Kidney tubule cell (primary cell): ENCODE results near the gene NEU2.

Experiments used
- DNase-seq: peaks from one replicate; pipeline ENCODE4 v3.0.0-alpha.2; 2018; ENCODE audit warnings: low spot score

The NEU2 gene

DNA sequence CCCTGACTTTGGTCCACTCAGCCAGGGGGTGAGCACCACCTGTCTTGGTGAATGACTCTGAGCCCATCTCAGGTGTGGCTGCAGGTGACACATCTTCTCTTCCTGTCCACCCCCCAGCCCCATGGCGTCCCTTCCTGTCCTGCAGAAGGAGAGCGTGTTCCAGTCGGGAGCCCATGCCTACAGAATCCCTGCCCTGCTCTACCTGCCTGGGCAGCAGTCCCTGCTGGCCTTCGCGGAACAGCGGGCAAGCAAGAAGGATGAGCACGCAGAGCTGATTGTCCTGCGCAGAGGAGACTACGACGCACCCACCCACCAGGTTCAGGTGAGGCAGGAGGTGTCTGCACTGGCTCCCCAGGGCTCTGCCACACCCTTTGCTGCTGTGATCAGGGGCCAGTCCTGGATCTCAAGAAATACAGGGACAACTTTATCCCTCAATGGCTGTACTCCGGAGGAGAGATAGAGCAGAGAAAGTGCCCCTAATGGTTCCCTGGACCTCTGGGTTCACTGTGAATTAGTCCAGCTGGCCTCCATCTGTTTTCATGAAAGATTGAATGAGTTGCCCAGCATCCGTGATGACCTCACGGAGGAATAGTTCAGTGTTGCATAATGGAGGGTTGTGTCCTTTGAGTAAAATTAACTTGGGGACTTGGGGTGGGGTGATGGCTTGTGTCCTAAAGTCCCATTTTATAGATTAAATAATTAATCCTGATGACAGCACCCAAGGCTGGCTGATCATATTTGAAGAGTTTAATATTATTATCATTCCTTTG is at the start of gene NEU2:
Gene NEU2, plus strand, starts transcription at position 122 of the 770 bp plus-strand sequence. Its CDS starts 0 bp downstream, at position 122.
- no peak for DNase-seq

DNA sequence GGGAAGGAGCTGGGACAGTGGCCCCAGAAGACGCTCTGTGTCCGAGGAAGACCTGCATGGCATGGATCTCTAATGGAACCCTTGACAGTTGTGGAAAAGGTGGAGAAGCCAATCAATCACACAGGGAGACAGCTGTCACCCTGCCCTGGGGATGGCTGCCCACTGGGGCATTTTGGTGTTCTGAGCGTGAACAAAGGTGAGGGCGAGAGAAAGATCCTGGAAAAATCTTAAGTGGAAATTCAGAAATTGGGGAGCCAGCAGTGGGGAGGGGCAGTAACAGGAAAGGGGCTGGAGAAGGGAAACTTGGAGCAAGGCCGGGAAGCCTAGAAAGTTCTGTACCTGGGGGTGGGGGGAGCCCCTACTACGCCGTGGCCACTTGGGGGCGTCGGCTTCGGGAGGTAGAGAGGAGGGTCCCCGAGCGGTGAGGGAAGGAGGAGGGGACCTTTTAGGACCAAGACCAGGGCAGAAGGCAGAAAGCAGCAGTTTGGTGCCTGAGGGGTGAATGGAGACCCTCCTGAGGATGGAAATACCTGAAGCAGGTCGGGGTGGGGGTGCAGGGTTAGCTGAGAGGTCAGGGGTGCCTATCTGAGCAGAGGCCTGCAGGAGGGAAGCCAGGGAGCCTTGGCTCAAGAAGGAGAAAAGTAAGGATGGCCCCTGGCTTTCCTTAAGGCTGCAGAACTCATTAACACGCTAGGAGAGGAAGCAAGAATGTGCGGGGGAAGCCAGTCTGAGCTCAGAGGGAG is 49.4 kb upstream of the NEU2 start:
- DNase-seq = no peak

DNA sequence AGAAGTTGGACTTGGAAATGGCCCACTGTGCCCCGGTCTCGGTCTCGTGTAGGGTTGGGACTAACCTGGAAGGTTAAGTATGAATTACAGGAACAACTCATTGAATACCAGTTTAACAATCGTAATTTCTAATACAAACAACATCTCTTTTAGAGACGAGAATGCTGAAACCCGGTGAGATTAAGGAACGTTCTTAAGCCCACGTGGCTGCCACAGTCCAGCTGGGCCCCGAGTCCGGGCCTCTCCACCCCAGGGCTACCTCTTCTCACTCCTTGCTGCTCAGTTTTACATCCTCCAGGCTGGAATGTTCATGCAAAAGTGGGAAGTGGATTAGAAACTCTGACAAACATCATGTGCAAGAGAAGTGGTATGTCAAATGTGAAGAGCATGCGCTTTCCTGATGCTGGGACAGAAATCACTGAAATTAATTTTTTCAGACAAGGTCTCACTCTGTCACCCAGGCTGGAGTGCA is 48.8 kb upstream of the NEU2 start:
- DNase-seq = no peak

DNA sequence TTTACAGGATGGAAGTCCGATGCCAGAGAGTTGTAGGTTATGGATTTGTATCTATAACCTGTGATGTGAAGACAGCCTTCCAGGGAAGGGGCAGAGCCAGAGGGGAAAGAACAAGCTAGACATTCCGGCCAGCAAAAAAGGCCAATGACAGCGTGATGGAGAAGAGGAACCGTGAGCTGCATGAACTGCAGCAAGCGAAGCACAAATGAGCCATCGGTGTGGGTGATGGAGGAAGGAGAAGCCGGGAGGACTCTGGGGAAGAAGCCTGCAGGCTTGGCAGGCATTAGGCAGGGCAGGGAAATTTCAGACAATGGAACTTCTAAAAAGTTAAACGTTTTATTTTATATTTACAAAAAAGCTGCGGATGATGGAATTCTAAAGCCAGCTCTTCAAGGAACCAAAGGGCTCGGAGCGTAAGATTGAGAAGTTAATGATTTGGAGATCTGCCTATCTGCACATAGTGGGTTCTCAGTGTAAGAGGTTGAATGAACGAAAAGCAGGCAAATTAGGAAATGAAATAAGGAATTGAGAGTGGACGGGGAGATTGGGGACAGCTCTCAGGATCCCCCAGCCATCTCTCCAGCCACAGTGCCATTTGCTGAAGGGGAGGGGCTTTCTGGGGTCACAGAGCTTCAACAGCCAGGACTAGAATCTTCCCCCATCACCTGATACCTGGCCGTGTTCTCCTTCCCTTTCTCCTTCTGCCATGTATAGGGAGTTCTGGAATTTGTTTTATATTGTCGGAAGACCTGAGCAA is 47.8 kb upstream of the NEU2 start:
- DNase-seq = no peak

DNA sequence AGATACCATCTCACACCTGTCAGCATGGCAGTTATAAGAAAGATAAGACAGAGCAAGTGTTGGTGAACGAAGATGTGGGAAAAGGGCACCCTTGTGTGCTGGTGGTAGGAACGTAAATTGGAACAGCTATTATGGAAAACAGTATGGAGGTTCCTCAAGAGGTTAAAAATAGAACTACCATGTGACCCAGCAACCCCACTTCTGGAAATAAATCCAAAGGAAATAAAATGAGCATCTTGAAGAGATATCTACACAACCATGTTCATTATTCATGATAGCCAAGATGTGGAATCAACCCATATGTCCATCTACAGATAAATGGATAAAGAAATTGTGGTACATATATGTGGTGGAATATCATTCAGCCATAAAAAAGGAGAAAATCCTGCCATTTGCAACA is 46.3 kb upstream of the NEU2 start:
- DNase-seq = no peak

DNA sequence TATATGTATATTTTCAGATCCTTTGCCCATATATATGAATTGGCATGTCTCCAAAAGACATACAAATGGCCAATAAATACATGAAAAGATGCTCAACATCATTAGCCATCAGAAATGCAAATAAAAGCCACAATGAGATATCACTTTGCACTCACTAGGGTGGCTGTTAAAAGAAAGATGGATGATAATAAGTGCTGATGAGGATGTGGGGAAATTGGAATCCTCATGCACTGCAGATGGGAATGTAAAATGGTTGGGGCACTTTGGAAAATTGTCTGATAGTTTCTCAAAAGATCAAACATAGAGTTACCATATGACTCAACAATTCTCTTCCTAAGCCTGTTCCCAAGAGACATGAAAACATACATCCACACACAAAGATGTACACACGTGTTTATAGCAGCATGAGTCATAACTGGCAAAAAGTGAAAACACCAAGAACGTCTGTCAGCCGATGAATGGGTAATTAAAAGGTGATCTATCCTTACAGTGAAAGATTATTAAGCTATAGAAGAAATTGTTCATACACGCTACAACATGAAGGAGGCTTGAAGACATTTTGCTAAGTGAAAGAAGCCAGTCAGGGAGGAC is 39.1 kb upstream of the NEU2 start:
- DNase-seq = no peak

DNA sequence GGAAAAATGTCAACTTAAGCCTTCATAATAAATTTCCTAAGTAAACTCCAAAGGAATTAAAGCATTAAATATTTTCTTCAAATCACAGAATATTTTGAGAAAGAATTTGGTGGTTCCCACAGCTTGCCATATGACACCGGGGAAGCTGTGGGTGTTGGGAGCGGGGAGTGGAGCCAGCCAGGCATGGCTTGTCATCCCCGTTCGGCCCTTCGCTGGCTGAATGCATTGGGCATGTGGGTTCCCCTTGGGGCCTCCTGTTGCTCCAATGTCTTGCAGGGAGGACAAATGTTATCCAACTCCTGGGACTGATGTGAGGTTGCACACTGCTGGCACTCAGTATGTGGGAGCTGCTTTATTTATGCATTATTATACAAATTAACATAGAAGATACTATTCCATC is 38.0 kb upstream of the NEU2 start:
- DNase-seq = no peak

DNA sequence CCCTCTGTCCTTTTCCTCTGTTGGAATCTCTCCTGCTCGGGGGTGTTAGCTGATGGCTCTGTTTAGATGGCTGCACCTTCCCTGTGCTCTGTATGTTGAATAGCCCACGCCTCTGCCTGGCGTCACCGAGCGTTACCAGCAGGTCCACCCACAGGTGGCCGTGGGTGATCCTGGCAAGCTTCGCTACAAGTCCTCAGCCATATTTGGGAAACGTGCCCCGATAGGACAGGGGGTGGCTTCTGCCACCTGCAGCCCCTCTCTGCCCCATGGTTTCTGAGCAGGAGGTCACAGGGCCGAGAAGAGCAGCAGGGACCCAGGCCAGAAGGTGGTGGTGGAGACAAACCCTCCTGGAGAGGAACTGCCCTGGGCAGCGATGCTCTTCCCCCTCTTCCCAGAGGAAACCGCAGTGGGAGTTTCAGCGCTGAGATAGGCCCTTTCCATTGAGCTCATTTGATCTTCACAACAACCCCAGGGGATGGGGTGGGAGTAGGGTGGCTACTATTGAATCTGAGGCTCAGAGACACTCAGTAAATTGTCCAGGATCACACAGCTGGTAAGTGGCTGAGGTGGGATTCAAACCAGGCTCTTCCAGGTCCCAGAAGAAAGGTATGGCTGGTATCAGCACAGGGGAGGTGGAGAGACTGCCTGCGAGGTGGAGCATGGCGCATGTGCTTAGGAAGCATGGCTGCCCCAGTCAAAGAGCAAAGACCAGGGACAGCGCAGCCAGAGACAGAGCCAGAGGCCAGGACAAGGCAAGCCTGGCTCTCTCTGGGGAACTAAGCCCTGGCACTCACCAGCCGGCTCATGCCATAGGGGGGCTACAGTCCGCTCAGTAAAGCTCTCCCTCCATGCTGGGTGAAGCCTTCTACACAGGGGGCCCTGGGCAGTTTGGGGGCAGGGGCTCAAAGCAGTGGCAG is 34.5 kb upstream of the NEU2 start:
- no peak for DNase-seq

DNA sequence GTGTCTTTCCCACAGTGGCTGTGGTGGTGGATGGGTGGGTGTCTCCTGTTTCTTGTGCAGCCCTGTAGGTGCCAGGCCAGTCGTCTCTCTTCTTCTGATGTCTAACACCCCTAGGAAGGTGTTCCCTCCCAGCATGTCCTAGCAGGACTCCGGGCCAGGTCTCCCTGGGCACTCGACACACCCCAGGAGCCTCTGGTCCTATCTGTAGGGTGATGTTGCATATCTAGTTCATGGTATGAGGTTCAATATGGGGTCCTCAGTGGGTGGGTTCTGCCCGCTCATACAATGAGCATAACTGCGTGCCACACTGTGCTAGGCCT is 33.8 kb upstream of the NEU2 start:
- DNase-seq = no peak

DNA sequence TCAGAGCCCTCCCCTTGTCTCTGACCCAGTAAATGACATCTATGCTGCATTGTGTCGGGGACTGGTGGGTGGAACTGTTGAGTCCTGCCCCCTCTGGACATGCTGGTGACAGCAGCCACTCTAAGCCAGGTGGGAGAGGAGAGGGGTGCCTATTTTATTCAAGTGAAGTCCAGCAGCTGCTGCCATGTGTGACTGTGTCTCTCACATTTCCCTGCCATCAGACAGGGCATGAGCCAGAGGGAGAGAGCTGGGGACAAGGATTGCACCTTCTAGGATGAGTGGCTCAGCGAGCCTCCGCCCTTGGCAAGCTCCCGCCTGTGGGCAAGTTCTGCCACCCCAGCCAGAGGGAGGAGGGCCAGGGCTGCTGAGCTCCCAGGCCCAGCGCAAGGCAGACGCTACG is 33.1 kb upstream of the NEU2 start:
- DNase-seq = no peak

DNA sequence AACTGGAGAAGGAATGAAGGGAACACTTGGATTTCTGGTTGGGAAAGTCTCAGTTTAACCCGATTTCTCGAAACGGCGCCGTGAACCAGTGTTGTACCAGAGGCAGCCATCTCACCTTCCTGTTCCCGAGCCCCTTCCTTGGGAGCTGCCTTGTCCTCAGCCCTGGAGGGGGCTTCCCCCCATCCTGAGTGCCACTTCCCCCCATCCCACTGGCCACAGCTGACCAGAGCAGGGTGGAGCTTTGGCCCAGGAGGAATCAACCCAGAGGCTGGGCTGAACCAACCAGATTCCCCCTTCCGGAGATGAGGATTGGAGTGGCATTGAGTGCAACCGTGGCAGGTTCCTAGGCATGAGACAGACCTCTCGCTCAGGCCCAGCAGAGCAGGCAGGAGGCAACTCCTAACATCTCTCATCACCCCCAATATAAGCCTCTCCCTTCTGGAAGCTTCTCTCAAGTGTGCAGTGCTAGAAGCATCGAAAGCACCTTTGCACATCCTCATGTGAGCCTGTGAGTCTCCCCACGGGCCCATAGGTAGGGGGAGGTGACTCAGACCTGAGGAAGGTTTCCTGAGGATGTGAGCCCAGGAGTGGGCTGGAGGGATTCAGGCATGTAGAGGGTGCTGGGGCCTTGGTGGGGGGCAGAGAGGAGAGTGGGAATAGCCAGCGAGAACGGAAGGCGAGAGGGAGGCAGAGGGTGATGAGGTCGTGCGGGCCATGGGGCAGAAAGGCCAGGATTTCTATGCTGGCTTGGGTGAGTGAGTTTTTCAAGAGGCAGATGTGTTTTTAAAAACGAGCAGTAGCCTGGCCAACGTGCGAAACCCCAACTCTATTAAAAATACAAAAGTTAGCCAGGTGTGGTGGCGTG is 31.4 kb upstream of the NEU2 start:
- DNase-seq = no peak

DNA sequence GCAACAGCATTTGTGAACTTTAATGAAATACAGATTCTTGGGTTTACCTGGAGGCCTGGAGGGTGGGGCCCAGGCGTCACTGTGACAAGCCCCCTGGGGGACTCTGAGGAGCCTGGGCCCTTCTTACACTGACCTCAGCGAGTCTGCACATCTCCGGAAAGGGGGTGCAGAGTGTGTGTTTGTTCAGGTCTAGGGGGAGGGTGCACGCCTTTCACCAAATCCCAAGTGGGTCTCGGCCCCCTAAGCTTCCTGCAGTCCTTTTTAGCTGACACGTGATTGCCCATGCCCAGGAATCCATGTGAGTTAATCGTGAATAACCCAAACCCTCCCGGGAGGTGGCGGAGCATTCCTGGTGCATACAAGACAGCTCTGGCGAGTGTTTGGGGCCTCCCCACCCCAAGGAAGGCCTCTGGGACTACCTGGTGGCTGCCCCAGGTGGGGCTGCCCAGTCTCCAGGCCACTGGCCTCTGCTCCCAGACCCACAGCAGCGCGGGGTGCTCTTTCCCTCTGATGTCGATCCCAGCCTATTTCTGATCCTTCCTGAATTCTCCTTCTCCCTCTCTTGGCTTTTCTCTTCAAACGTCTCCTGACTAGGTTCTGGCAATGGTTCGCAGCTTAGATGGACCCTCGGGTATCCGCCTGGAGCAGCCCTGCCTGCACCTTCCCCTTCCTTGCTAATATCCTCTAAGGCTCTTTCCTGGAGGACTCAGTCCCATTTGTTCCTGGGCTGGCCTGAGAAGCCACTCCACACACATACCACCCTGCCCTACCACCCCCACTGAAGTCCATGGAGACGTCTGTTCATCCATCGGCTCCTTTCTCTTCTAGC is 29.4 kb upstream of the NEU2 start:
- no peak for DNase-seq

DNA sequence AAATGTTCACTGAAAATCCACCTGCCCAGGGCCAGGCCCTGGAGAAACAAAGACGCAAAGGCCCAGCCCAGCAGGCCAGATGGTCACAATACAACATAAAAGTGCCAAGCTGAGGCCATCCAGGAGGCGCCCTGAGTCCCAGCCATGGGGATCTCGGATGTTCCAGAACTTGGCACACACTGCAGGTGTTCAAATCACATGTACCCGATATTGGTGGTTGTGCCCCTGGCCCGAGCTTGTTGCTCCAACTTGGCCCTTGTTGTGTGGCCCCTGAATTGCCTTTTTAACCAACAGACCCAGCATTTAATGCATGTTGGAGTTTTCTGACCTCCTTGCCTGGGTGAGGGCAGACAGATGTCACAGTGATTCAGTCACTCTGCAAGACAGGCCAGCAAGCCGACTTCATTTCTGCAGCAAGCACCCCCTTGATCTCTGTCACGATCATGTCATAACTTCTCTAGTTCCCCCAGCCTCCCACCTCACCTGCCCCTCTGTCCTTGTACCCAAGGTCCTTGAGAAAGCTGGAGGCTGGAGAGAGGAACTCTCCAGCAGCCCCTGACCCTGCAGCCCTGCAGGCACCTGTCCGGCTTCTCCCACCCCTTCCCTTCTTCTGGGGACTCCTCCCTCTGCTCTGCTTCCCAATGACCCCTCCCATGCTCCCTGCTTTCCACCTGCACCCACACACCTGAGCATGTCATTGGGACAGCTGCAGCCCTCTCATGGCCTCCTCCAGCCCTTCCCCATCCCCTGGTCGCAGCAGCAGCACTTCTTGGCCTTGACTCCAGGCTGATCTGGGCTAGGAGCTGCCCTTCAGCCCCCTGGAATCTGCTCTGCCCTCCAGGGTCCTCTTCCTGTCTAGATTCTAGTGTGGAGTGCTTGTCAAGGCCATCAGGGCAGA is 28.6 kb upstream of the NEU2 start:
- DNase-seq = no peak

DNA sequence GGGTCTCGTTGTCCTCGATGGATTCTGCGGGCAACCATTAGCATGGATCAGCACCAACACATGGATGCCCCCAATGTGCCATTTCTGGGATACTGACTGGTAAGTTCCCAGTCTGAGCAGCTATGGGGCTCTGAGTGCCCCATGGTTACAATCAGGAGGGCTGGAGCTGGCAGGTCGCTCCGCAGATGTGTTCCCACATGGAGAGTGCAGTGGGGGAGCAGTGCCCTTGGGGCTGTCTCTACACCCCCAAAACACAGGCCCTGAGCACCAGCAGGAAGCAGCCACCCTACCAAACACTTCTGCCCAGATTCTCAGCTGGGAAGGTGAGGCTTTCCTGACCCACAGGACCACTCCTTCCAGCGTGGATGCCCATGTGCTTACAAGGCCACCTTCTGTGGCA is 27.4 kb upstream of the NEU2 start:
- no peak for DNase-seq

DNA sequence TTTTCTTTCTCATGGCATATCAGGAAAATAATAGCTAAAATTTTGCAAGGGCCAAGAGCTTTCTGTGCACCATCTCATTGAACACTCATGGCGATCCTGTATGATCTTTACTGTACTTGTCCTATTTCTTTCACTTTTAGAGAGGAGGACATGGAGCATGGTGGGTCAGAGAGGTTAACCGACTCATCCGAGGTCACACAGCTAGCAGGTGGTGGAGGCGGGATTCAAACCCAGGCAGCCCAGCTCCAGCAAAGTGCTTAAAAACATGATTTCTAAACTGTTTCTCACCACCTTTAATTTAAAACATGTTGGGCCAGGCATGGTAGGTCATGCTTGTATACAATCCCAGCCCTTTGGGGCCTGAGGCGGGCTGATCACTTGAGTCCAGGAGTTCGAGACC is 25.8 kb upstream of the NEU2 start:
- DNase-seq = no peak

DNA sequence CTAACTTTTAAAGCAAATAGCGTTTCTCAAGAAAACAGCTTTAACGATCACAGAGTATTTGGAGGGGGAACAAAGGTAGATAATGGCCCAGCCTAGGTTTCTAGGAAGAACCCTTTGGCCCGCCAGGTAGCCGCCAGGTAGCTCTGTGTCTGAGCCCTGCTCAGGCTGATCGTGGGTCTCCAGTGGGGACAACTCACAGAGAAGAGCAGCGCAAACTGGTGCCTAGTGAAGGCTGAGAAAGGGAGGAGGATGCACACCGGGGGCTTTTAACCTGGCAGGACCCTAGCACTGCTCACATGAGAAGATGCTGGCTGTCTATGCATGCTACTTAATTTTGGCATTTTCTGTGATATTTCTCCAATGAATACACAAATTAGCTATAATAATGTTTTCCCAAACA is 25.2 kb upstream of the NEU2 start:
- DNase-seq = no peak

DNA sequence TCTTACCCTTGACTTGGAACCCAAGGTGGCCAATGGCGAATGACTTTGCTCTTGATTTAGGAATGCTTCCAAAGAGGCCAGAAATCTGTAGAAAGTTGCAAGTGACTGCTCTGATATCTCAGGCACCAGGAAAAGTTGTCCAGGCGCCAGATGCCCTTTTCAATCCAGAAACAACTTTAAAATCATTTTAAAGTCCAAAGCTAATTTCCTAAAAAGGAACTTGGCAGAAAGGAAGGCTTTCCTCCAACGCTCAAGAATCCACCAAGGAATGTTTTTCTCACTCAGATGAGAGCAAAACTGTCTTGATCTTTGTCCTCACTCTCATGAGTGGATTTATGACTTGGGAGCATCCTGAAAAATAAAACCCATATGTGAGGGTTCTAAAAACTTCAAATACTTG is 24.7 kb upstream of the NEU2 start:
- DNase-seq = no peak

DNA sequence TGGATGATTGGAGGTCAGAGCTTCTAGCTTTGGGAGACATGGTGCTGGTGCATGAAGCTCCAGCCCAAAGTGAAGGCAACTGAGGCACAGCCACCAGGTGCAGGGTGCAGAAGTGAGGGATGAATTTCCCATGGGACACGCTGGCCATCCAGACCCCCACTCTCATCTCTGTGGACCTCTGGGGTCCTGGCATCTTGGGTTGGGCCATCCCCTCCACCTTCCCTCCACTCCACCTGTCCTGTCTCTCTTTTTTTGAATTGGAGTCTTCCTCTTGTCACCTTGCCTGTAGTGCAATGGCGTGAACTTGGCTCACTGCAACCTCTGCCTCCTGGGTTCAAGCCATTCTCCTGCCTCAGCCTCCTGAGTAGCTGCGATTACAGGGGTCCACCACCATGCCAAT is 22.8 kb upstream of the NEU2 start:
- no peak for DNase-seq
